WI38 (cell line): ENCODE data around the gene DNAH10.

Experiments used
- H3K4me3 ChIP-seq: 2 replicates; pipeline ENCODE4 v1.5.1; 2011; ENCODE audit warnings: low read depth, mild to moderate bottlenecking, control low read depth, low read length
- CTCF ChIP-seq: IDR thresholded peaks from 2 replicates; pipeline ENCODE4 v1.5.1; 2012; ENCODE audit warnings: low read depth, mild to moderate bottlenecking, control low read depth, low read length

Gene DNAH10

DNA sequence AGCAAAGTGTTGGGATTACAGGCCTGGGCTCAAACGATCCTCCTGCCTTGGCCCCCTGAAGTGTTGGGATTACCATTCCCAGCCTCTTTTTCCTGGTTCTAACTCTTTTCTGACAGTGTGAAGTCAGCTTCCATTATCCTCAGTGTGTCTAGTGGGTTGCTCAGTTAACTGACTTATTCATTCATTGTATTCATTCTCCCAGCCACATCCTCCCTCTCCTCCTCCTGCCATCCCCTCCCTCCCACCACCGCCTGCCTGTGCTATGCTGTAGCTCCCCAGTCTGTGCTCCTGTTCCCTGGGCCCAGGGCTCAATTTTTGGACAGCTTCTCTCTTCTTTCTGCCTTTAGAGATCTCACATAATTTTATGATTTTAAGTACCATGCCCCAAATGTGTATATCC, 30.5 kb upstream of the DNAH10 start:
- no peak overlapping the region for H3K4me3 ChIP-seq
- no peak for TF ChIP-seq CTCF

- TF ChIP-seq CTCF = no peak
- no peak overlapping the region for H3K4me3 ChIP-seq
Observed at GRCh38 chr12:123732251-123732650, 29.9 kb upstream of the DNAH10 start.

- no peak for TF ChIP-seq CTCF
- no peak overlapping the region for H3K4me3 ChIP-seq
Observed at GRCh38 chr12:123733229-123733628, 28.9 kb upstream of the DNAH10 start.

- H3K4me3 ChIP-seq = no peak overlapping the region
- no peak for TF ChIP-seq CTCF
Observed at GRCh38 chr12:123734268-123734667, 27.8 kb upstream of the DNAH10 start.

GRCh38 chr12:123741937-123742572, 20.0 kb upstream of the DNAH10 start:
- TF ChIP-seq CTCF = no peak
- H3K4me3 ChIP-seq = no peak overlapping the region

GRCh38 chr12:123743002-123743401, 19.1 kb upstream of the DNAH10 start:
- TF ChIP-seq CTCF = no peak
- no peak overlapping the region for H3K4me3 ChIP-seq

- TF ChIP-seq CTCF = no peak
- H3K4me3 ChIP-seq = no peak overlapping the region
Observed at GRCh38 chr12:123744836-123745235, 17.3 kb upstream of the DNAH10 start.
